HCT116 (cell line): ENCODE measurements around the gene SETD5. TPM values are rescaled to one million over a fixed set of nuclear protein-coding genes. Genes with fewer than 3 reads are reported as not detected.

Experiments
- ATAC-seq: fragments of 200-7000 bp; cut with Tn5 transposase; 2 replicates; pipeline ENCODE4 v1.9.1; 2020; ENCODE audit warnings: mild to moderate bottlenecking, moderate library complexity
- BruUV-seq: library from RNA; stranded (reverse); fragments of 400-500 nt; replicated peaks from 2 replicates; lab custom pipeline; 2021; lab: Mats Ljungman, UMichigan
- CTCF ChIA-PET: fragments of 300-600 bp; sonication (Branson Sonifier 250); formaldehyde crosslinking; loops from one replicate; lab custom pipeline; 2021; ENCODE audit warnings: antibody characterized with exemption; lab: Charles Lee
- POLR2A ChIA-PET: fragments of 300-600, 350-600 bp; sonication (Branson Sonifier 250); formaldehyde crosslinking; loops from one replicate; lab custom pipeline; 2021; ENCODE audit warnings: antibody characterized with exemption; lab: Charles Lee
- RAD21 ChIA-PET, 2 experiments: fragments of 300-600 bp; sonication (Branson Sonifier 250); formaldehyde crosslinking; loops; one replicate each; lab custom pipeline; 2023; ENCODE audit warnings: low total read pairs in 2 of 2; ENCODE audit not compliant: uncharacterized antibody in 2 of 2, unreplicated experiment in 2 of 2, low non-redundant PET in 1 of 2; lab: Charles Lee
- DNase-seq: peaks from one replicate; pipeline ENCODE4 v3.0.0-alpha.2; 2010; ENCODE audit warnings: low read depth, low spot score
- H2AFZ ChIP-seq: fragments of 200-600 bp; shearing (Covaris generic), sonication (generic); 2 replicates; pipeline ENCODE4 v1.6.1; 2017; ENCODE audit warnings: low read depth, mixed run types, mixed read lengths, antibody characterized with exemption, low read length; ENCODE audit not compliant: poor library complexity, severe bottlenecking
- H3K27ac ChIP-seq: 2 replicates; pipeline ENCODE4 v1.5.1; 2012; ENCODE audit warnings: low read depth, low read length
- H3K27me3 ChIP-seq: fragments of 200-600 bp; sonication (generic); 2 replicates; pipeline ENCODE4 v1.6.1; 2016; ENCODE audit warnings: mixed run types, low read length, mixed read lengths; ENCODE audit not compliant: insufficient read depth
- H3K36me3 ChIP-seq, 2 experiments: fragments of 200-500 bp in 1 of 2; fragments of 200-600 bp in 1 of 2; sonication (Bioruptor generic) in 1 of 2; sonication (generic) in 1 of 2; 2 replicates each; pipeline versions ENCODE4 v1.5.1 to v1.6.1; 2014 to 2016; ENCODE audit warnings: low read length in 2 of 2, inconsistent platforms in 1 of 2, mixed read lengths in 1 of 2, mixed run types in 1 of 2; ENCODE audit not compliant: insufficient read depth in 2 of 2, control insufficient read depth in 1 of 2
- H3K4me1 ChIP-seq, 2 experiments: fragments of 200-600 bp in 1 of 2; sonication (generic) in 1 of 2; 2 replicates each; pipeline versions ENCODE4 v1.5.1 to v1.6.1; 2012 to 2017; ENCODE audit warnings: low read length in 2 of 2, inconsistent platforms in 1 of 2, mild to moderate bottlenecking in 1 of 2, mixed read lengths in 1 of 2, mixed run types in 1 of 2, moderate library complexity in 1 of 2; ENCODE audit not compliant: insufficient read depth in 2 of 2, control insufficient read depth in 1 of 2
- H3K4me2 ChIP-seq: fragments of 200-600 bp; sonication (generic); 2 replicates; pipeline ENCODE4 v1.6.1; 2017; ENCODE audit warnings: mixed run types, low read length, mixed read lengths
- H3K4me3 ChIP-seq, 2 experiments: fragments of 200-600 bp in 1 of 2; sonication (generic) in 1 of 2; replicated peaks in 1 of 2; 2 replicates each; pipeline ENCODE4 v1.5.1; 2011 to 2016; ENCODE audit warnings: low read length in 2 of 2, control low read depth in 1 of 2, low read depth in 1 of 2, mild to moderate bottlenecking in 1 of 2, mixed read lengths in 1 of 2, mixed run types in 1 of 2
- H3K79me2 ChIP-seq: fragments of 200-600 bp; sonication (generic); 2 replicates; pipeline ENCODE4 v1.6.1; 2017; ENCODE audit warnings: mild to moderate bottlenecking, mixed run types, low read length, moderate library complexity, mixed read lengths; ENCODE audit not compliant: insufficient read depth
- H3K9ac ChIP-seq: fragments of 200-600 bp; sonication (generic); 2 replicates; pipeline ENCODE4 v1.6.1; 2016; ENCODE audit warnings: low read length, mixed read lengths
- H3K9me2 ChIP-seq: fragments of 200-600 bp; sonication (generic), shearing (Covaris generic); 2 replicates; pipeline ENCODE4 v1.6.1; 2017; ENCODE audit warnings: mixed run types, mild to moderate bottlenecking, moderate library complexity; ENCODE audit not compliant: insufficient read depth
- H3K9me3 ChIP-seq, 2 experiments: fragments of 200-500 bp in 1 of 2; fragments of 200-600 bp in 1 of 2; sonication (Bioruptor generic) in 1 of 2; sonication (generic) in 1 of 2; 2 replicates each; pipeline ENCODE4 v1.6.1; 2014 to 2017; ENCODE audit warnings: low read length in 2 of 2, mixed read lengths in 2 of 2, inconsistent platforms in 1 of 2, low read depth in 1 of 2, mild to moderate bottlenecking in 1 of 2, mixed run types in 1 of 2, moderate library complexity in 1 of 2; ENCODE audit not compliant: control insufficient read depth in 1 of 2, insufficient read depth in 1 of 2
- H4K20me1 ChIP-seq: fragments of 200-600 bp; sonication (generic), shearing (Covaris generic); 2 replicates; pipeline ENCODE4 v1.6.1; 2017; ENCODE audit warnings: mixed run types, mild to moderate bottlenecking, moderate library complexity; ENCODE audit not compliant: insufficient read depth
- CBX3 ChIP-seq: IDR thresholded peaks from 2 replicates; pipeline ENCODE4 v1.6.1; 2012; ENCODE audit warnings: low read depth
- CEBPB ChIP-seq: IDR thresholded peaks from 2 replicates; pipeline ENCODE4 v1.6.1; 2012; ENCODE audit warnings: low read depth
- EGR1 ChIP-seq: IDR thresholded peaks from 2 replicates; pipeline ENCODE4 v1.6.1; 2012; ENCODE audit warnings: low read depth
- EZH2phosphoT487 ChIP-seq: fragments of 200-600 bp; IDR thresholded peaks from 2 replicates; pipeline ENCODE4 v1.6.1; 2018; ENCODE audit warnings: antibody characterized with exemption, borderline replicate concordance
- FOSL1 ChIP-seq: IDR thresholded peaks from 2 replicates; pipeline ENCODE4 v1.6.1; 2012; ENCODE audit warnings: low read depth
- RAD21 ChIP-seq: IDR thresholded peaks from 2 replicates; pipeline ENCODE4 v1.6.1; 2012; ENCODE audit warnings: low read depth, mild to moderate bottlenecking
- REST ChIP-seq: IDR thresholded peaks from 2 replicates; pipeline ENCODE4 v1.6.1; 2012; ENCODE audit warnings: low read depth
- SP1 ChIP-seq: IDR thresholded peaks from 2 replicates; pipeline ENCODE4 v1.6.1; 2012; ENCODE audit warnings: low read depth
- SRF ChIP-seq: IDR thresholded peaks from 2 replicates; pipeline ENCODE4 v1.6.1; 2012; ENCODE audit warnings: low read depth
- intact Hi-C: fragments of 100-400 bp; cut with micrococcal nuclease; formaldehyde crosslinking; loops from 2 replicates; pipeline ENCODE4 v1.10.0; 2022
- total RNA-seq: library from RNA; stranded (reverse); gene quantifications from one replicate; pipeline ENCODE4 v1.2.1, GENCODE V29; 2021; ENCODE audit not compliant: unreplicated experiment
- TF ChIP-seq, protein P1 (sequence below), 3 experiments: fragments of 200-600 bp in 1 of 3; sonication (generic) in 1 of 3; IDR thresholded peaks in 2 of 3; conservative IDR thresholded peaks in 1 of 3; 2 replicates each; pipeline ENCODE4 v1.5.1; 2012 to 2017; ENCODE audit warnings: low read depth in 2 of 3, low read length in 2 of 3, antibody characterized with exemption in 1 of 3, borderline replicate concordance in 1 of 3, control low read depth in 1 of 3, mild to moderate bottlenecking in 1 of 3, mixed read lengths in 1 of 3, mixed run types in 1 of 3, moderate library complexity in 1 of 3; ENCODE audit not compliant: insufficient read depth in 1 of 3
- TF ChIP-seq, protein P2 (sequence below): IDR thresholded peaks from 2 replicates; pipeline ENCODE4 v1.6.1; 2012
- TF ChIP-seq, protein P3 (sequence below): IDR thresholded peaks from 2 replicates; pipeline ENCODE4 v1.6.1; 2011; ENCODE audit warnings: mild to moderate bottlenecking, low read length, moderate library complexity; ENCODE audit not compliant: insufficient replicate concordance; ENCODE audit errors: extremely low read depth

The SETD5 gene
- total RNA-seq, 1 experiment from 2014 or later = 141 TPM

- H3K4me3 ChIP-seq = no peak overlapping the region
- CTCF ChIA-PET = no interaction called here
- no peak for TF ChIP-seq SP1
- TF ChIP-seq, protein P1, sequence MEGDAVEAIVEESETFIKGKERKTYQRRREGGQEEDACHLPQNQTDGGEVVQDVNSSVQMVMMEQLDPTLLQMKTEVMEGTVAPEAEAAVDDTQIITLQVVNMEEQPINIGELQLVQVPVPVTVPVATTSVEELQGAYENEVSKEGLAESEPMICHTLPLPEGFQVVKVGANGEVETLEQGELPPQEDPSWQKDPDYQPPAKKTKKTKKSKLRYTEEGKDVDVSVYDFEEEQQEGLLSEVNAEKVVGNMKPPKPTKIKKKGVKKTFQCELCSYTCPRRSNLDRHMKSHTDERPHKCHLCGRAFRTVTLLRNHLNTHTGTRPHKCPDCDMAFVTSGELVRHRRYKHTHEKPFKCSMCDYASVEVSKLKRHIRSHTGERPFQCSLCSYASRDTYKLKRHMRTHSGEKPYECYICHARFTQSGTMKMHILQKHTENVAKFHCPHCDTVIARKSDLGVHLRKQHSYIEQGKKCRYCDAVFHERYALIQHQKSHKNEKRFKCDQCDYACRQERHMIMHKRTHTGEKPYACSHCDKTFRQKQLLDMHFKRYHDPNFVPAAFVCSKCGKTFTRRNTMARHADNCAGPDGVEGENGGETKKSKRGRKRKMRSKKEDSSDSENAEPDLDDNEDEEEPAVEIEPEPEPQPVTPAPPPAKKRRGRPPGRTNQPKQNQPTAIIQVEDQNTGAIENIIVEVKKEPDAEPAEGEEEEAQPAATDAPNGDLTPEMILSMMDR (IDR thresholded peaks at IDR 0.05 in 2 of 3, conservative IDR thresholded peaks at IDR 0.05 in 1 of 3; ENCODE audit: borderline replicate concordance in 1 of 3, insufficient read depth in 1 of 3, low read depth in 2 of 3, low read length in 2 of 3) = 0 out of 6 replicates have a peak, but pooled peaks of 1 of the 3 experiments have one; percentile 8
- TF ChIP-seq, all 23 proteins: peak for 1
- no TSS peak for BruUV-seq
- ChIA-PET RAD21 (no interaction called here), POLR2A (interaction anchor here (1.0 to 1.2 kb wide), 3 partner anchors 10 to 42 kb away, joined by 3 read pairs; partner anchors contain the start of gene THUMPD3)
- H3K9me3 ChIP-seq = no peaks in the 10 kb centered on the region
- peaks cover 100% of the 10 kb centered on the region for H3K79me2 ChIP-seq
- no peaks in the 10 kb centered on the region for H3K27me3 ChIP-seq
- no peak overlapping the region for H3K27ac ChIP-seq
- intact Hi-C loops = no loop called here
- no peaks in the 10 kb centered on the region; a peak in 1 of 4 replicates for H3K36me3 ChIP-seq
- H3K4me1 ChIP-seq = peaks cover 51 to 53% of the 10 kb centered on the region in 2 experiments
- no peak overlapping the region for H3K4me2 ChIP-seq
- H3K9ac ChIP-seq = no peak overlapping the region
- no peaks in the 10 kb centered on the region for H3K9me2 ChIP-seq
- H4K20me1 ChIP-seq = peaks cover 79% of the 10 kb centered on the region
- ATAC-seq (peak; percentile 52; the same call in 1 of the 2 replicates), DNase-seq (no peak)
- H2AFZ ChIP-seq = no peak overlapping the region
Observed at GRCh38 chr3:9404680-9405079, 7.3 kb downstream of the SETD5 start.

DNA sequence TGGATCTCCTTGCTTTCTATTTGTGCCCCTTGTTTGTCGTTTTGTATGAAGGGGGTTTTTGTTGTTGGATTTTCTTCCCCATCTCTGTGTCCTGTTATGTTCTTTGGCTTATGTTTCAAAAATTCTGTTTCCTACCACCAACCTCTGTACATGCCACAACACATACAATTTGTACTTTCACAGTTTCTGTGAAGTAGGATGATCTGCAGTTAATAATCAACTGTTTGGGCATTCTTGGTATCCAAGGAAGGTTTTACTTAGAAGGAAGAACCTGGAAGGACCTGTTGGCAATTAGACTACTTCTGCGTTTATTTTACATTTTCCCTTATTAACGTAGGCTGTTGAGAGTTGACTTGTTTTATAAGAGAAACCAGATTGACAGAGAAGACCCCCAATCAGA, 8.3 kb downstream of the SETD5 start:
- ChIA-PET RAD21 (no interaction called here), POLR2A (interaction anchor here (1.2 kb wide), 1 partner anchor 11 kb away, joined by 3 read pairs; no protein-coding TSS in a partner anchor), CTCF (no interaction called here)
- no peak overlapping the region for H3K27ac ChIP-seq
- H3K9me2 ChIP-seq = no peaks in the 10 kb centered on the region
- H3K27me3 ChIP-seq = no peaks in the 10 kb centered on the region
- ATAC-seq (no peak), DNase-seq (no peak)
- H3K4me2 ChIP-seq = no peak overlapping the region
- peaks cover 78% of the 10 kb centered on the region; the same call in 1 of the 2 replicates for H4K20me1 ChIP-seq
- no peaks in the 10 kb centered on the region for H3K9me3 ChIP-seq
- H3K4me3 ChIP-seq = no peak overlapping the region
- no TSS peak for BruUV-seq
- no peak overlapping the region for H3K9ac ChIP-seq
- peaks cover 40 to 42% of the 10 kb centered on the region in 2 experiments for H3K4me1 ChIP-seq
- peaks cover 100% of the 10 kb centered on the region for H3K79me2 ChIP-seq
- no peaks in the 10 kb centered on the region; a peak in 1 of 4 replicates for H3K36me3 ChIP-seq
- intact Hi-C loops = no loop called here
- H2AFZ ChIP-seq = no peak overlapping the region
- TF ChIP-seq SRF (no peak), FOSL1 (no peak), CBX3 (no peak), EGR1 (no peak), EZH2phosphoT487 (no peak), REST (no peak), RAD21 (no peak), CEBPB (no peak)
- TF ChIP-seq, protein P2, sequence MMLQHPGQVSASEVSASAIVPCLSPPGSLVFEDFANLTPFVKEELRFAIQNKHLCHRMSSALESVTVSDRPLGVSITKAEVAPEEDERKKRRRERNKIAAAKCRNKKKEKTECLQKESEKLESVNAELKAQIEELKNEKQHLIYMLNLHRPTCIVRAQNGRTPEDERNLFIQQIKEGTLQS = no peak
- TF ChIP-seq, protein P3, sequence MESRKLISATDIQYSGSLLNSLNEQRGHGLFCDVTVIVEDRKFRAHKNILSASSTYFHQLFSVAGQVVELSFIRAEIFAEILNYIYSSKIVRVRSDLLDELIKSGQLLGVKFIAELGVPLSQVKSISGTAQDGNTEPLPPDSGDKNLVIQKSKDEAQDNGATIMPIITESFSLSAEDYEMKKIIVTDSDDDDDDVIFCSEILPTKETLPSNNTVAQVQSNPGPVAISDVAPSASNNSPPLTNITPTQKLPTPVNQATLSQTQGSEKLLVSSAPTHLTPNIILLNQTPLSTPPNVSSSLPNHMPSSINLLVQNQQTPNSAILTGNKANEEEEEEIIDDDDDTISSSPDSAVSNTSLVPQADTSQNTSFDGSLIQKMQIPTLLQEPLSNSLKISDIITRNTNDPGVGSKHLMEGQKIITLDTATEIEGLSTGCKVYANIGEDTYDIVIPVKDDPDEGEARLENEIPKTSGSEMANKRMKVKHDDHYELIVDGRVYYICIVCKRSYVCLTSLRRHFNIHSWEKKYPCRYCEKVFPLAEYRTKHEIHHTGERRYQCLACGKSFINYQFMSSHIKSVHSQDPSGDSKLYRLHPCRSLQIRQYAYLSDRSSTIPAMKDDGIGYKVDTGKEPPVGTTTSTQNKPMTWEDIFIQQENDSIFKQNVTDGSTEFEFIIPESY = no peak
